Stimulated activated CD8-positive, alpha-beta memory T cell treated with anti-CD3 and anti-CD28 coated beads, Interleukin-4, amount 100 ng/mL, for 1 hour (primary cell): ENCODE measurements around the gene PGAP6.
"Not testable (repeated sequence)": the region's sequence is repeated elsewhere in the genome, so short reads cannot be mapped to it uniquely, and the experiment has no call there.

Experiments used
- DNase-seq, 2 donors: peaks; one replicate each; pipeline ENCODE4 v3.0.0-alpha.2; 2020; ENCODE audit warnings: low read depth in 2 of 2, low spot score in 1 of 2

The PGAP6 gene

GRCh38 chr16:352547-353403 is 29.0 kb downstream of the PGAP6 start, which contains the start of gene AXIN1:
AXIN1 (minus strand) TSS chr16:352723; CDS start chr16:347025, 5,698 bp downstream.
- peak; percentile 100 for DNase-seq

- DNase-seq = no peak
These were observed 29.8 kb downstream of the PGAP6 start for GRCh38 chr16:351804-352520.

- DNase-seq = no peak
These were observed 31.6 kb downstream of the PGAP6 start for GRCh38 chr16:350203-350602.

DNA sequence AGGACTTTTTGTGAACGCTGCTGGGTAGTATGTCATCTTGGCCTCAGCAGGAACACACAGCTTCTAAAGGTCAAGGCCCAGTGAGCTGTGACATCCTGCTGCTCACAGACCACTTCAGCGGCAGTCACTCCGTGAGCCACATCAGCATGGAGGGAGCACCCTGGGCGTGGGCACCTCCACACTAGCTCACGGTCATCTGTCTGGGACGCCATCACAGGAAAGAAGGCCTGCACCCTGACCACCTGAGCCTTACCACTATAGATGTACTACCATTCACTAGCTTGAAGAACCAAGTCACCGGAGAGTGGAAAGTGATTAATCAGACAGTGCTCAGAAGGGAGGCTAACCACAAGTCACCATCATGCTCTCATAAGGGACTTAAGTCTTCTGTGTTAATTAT is 32.6 kb downstream of the PGAP6 start:
- DNase-seq = no peak

- not testable (repeated sequence) for DNase-seq
These were observed 33.3 kb downstream of the PGAP6 start for GRCh38 chr16:348495-348894.

- DNase-seq = no peak
These were observed 34.6 kb downstream of the PGAP6 start for GRCh38 chr16:347203-347602.

DNA sequence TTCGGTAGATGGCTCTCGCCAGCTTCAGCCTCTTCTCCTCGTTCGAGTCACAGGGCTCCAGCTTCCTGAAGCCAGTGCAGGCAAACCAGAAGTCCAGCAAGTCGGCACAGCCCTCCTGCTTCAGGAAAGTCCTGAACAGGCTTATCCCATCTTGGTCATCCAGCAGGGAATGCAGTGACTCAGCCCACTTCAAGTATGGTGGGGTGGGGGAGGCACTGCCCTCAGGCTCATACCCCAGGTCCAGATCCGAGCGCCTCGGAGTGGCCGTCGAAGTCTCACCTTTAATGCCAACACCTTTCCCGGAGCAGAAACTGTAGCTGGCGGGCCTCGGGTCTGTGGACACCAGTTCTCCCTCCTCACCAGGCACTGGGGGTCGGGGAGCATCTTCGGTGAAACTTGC is 35.2 kb downstream of the PGAP6 start:
- no peak for DNase-seq

DNA sequence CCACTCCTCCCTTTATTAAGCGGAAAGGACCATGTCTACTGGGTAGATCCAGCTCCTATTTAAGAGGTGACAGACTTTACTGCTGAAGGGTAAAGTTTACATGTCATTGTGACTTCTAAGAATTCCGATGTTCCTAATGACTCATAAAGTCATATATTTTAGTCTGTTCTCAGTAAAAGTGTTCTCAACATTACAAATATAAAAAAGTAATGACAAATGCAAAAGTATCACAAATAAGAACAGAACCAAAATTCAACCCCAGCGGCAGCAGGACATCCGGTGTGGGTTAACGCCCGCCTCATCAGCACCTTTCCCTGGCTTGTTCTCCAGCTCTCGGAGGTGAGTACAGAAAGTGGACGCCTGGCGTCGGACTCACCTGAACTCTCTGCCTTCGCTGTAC is 36.0 kb downstream of the PGAP6 start:
- no peak for DNase-seq

- DNase-seq = no peak
These were observed 39.1 kb downstream of the PGAP6 start for GRCh38 chr16:342455-343213.

- not testable (repeated sequence) for DNase-seq
These were observed 39.8 kb downstream of the PGAP6 start for GRCh38 chr16:341974-342336.

GRCh38 chr16:341095-341973 is 40.4 kb downstream of the PGAP6 start:
- DNase-seq = not testable (repeated sequence)

GRCh38 chr16:340370-341091 is 41.2 kb downstream of the PGAP6 start:
- DNase-seq = no peak

DNA sequence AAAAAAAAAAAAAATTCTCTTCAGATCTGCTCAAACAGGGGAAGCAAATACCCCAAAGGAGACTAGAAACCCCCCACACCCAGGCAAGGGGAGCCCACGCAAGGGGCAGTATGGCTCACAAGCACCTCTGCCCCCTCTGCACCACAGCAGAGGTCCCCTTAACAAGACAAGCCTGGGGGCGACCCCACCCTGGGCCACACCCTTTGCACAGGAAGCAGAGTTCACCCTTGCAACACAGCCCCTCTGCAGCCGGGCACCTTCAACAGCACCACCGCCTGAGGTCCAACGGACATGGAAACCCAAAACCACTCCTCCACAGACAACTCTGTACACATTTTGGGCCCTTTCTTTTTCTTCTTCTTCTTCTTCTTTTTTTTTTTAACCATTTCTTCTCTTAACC is 42.1 kb downstream of the PGAP6 start:
- no peak for DNase-seq

DNA sequence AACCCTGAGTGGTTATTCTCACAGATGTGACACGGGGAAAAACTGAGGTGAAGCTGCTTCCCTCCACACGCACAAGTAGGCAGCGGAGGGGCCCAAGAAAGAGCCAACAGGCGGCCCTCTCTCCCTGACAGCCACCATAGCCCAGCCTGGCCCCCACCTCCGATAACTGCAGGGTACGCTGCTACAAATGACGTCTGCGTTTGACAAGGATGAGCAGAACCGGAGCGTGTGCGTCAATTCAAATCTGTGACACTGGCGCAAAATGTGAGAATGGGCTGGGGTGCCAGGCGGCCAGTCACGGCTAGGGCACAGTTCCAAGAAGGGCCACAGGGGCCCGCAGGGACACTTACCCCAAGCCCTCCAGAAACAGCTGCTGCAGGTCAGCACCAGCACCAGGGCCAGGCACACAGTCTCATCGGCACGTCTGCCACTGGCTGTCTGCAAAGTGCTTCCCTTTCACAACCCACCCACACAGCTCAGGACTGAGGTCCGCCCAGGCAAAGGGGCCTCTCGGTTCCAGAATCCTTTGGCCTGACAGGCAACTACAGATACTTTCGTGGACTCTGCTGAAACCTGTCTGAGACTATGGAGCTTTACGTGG is 43.7 kb downstream of the PGAP6 start:
- DNase-seq = no peak

DNA sequence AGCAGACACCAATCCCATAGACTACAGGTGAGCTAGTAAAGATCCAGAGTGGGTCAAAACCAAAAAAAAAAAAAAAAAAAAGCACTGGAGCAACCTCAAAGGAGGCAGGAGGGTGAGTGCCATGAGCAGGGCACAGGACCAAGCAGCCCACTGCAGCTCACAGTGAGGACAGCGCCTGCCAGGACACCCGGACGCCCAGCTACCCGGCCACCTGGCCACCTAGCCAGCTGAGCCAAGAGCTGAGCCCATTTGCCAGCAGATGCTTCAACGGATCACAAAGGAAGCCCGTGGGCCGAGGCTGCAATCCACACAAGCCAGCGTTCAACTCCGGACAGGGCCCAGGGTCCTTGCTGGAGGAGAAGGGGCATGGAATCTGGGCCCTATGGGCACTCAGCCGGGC is 44.3 kb downstream of the PGAP6 start:
- no peak for DNase-seq

DNA sequence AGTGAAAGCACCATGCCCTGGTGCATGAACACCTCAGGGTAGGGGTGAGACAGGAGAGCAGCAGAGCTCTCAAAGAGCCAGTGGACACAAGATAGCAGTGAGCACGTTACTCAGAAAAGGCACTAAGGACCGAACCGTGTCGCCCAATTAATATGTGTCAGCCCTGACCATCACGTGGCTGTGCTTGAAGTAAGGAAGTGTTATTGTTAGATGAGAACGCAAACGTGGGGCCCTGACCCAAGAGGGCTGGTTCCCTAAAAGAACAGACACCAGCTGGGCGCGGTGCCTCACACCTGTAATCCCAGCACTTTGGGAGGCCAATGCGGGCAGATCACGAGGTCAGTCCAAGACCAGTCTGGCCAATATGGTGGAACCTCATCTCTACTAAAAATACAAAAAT is 45.5 kb downstream of the PGAP6 start:
- DNase-seq = no peak

DNA sequence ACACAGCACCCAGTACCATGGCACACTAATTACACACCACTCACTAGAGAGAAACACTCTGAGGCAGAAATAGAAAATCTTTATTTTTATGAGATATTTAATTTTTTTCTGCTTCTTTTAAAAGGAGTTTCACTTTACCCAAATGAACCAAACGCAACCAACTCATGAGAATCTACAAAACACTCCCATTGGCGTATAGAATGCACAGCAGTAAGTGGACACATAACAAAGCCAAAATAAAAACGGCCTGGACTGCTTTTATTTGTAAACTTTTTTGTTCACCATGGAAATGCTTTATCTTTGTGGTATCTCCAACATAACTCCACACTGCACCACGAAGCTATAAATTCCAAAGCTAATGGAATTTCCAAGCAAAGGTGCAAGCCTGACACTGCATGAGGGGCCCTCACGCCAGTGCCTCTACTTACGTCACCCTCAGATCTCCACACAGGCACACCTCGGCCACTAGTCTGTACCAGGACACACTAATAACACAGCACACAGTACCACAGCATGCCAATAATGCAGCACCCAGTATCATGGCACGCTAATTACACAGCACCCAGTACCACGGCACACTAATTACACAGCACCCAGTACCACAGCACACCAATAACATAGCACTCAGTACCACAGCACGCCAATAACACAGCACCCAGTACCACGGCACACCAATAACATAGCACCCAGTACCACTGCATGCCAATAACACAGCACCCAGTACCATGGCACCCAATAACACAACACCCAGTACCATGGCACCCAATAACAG is 46.7 kb downstream of the PGAP6 start:
- not testable (repeated sequence) for DNase-seq

- DNase-seq = not testable (repeated sequence)
These were observed 47.5 kb downstream of the PGAP6 start for GRCh38 chr16:334164-334832.
